Activated CD8-positive, alpha-beta memory T cell treated with anti-CD3 and anti-CD28 coated beads for 36 hours (primary cell): Measurements from ENCODE around the gene SHC3. TPM values are rescaled to one million over a fixed set of nuclear protein-coding genes. Genes with fewer than 3 reads are reported as not detected.

Source experiments
- CTCF ChIA-PET: fragments of 350-600 bp; sonication (Branson Sonifier 250); formaldehyde crosslinking; loops from one replicate; lab custom pipeline; 2021; ENCODE audit warnings: antibody characterized with exemption; lab: Charles Lee
- POLR2A ChIA-PET: fragments of 350-600 bp; sonication (Branson Sonifier 250); formaldehyde crosslinking; loops from one replicate; lab custom pipeline; 2021; ENCODE audit warnings: antibody characterized with exemption; lab: Charles Lee
- total RNA-seq, 2 experiments: library from RNA; stranded (reverse); gene quantifications; one replicate each; pipeline ENCODE4 v1.2.3, GENCODE V29; 2021

The SHC3 gene
- total RNA-seq, 2 experiments from 2014 or later: not detected

DNA sequence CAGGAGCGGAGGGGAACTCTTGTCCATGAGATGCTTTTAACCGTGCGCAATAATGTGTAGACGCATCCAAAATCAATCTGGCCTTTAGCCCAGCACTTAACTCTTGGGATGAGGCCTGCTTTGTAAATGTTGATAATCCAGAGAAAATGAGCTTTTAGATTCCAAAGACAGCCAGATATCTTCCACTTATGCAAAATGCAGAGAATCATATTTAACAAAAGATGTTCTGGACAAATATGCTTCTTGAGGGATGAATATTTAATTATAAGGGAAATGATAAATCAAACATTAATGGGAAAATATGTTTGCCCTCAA is 181.7 kb downstream of the SHC3 start:
- ChIA-PET POLR2A (no interaction called here), CTCF (no interaction called here)

DNA sequence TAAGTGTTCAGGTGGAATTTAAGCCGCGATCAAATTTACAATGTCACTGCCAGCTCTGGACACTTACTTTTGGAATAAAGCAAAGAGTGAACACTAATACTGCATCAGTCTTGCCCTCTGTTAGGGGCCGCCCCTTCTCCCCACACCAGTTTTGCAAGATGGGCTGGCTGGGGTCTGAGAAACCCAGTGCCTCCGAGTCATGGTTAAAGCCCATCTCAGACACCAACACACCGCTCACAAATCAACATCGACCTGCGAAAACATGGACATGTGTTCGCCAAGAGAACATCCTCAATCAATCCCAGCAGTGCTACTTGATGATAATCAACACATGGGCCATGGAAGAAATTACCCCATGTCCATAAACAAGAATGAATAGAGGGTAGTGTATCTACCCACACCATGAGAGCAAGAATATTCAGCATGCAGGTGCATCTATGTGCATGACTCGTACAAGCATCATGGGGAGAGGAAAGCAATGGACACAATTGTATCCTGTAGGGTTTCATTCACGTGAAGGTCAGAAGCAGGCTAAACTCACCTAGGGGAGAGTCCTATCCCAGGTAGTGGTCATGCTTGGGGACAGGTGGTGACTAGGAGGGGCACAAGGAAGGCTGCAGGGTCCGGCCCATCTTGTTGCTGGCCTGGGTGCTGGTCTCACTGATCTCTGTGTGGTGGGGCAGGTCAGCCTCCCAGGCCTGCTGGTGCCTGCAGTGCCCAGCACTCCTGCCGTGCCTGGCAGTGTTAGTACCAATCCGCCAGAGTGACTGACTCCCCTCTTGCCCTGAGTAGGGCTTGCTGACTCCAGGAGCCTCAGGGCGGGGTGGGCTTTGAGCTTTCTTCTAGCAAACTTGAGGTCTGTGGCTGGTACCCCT is 182.3 kb downstream of the SHC3 start:
- ChIA-PET POLR2A (no interaction called here), CTCF (no interaction called here)

DNA sequence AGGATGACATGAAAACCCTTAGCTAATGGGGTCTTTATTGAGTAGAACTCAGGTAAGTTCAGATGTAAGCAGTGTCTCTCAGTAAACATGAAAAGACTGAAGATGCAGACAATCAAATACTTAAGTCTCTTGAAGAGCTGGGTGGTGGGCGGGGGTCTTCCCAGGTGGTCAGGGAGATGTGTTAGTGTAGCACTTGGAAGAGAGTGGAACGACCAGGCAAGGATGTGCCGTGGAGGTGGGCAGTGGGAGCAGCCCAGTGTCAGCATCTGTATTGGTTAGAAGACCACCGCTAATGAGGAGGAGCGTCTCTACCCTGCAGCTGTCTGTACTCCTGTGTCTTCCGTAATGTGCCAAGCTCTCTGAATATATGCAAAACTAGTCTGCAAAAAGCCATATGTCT is 183.0 kb downstream of the SHC3 start:
- ChIA-PET CTCF (no interaction called here), POLR2A (no interaction called here)

DNA sequence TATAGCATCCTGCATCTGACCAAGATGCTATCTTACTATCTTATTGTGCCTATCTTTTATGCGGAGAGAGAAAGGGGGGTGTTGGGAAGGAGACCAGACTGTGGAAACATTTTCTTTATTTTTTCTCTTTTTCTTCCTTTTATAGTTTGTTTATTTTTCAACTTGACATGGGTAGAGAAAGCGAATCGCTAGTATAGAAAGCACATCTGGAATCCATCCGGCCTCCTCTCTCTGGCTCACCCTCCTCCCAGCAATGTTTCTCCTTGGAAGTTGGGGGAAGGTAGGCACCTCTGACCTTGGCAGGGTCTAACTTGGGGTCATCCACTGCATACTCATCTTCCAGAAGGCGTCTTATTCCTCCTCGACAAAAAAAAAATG is 183.4 kb downstream of the SHC3 start:
- ChIA-PET POLR2A (no interaction called here), CTCF (no interaction called here)

DNA sequence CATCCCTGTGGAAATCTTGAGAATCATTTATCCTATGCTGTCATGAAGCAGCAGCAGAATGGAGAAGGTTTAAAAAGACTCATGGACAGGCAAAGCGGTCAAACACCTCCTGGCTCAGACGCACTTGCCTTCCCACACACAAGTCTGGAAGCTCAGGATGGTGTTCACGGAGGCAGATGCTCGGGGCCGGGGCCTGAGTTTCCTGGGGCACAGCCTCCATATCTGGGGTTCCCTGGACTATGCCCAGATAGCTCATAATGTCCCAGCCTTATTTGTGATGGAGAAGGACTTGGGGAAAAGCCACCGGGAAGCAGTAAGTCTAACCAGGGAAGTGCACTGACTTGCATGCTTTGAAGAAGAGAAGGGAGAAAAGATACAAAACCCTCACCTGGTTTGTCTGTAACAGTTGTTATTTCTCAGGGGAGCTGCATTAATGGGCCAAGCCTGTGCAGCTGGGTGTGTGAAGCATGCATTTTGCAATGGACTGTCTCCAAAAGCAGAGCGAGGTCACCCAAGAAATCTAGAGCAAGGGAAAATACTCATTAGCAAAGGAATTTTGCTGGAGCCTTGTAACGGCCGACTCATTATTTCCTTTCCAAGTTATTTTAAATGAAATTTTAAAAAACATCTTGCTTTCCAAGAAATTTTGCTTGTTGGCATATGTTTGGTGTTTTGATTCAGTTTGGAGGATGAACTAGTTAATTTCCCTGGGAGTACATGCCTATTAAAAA is 184.0 kb downstream of the SHC3 start:
- ChIA-PET POLR2A (no interaction called here), CTCF (no interaction called here)

DNA sequence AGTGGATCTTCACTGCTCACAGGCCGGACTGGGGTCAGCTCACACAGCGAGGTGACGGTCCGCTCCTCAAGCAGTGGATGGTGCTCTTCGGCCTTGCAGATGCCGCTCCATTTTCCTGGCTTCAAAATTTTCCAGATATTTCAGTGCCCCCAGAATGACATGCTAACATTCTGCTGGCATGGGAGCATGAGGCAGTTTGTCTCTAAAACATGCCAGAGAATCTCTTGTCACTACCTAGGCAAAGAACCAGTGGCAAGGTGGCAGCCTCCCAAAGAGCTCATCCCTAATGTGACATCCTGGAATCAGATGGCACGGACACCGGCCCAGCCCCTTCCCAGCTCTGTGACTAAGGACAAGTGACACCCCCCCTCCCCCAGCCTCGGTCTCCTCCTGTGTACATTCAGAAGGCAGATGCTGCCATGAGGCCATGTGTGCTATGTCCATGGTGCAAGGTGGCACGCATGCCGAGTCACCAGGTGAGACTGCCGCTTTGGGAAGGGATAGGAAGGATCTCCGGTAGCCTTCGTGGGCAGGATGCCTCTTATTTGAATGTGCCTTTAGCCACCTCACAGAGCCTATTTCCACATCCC is 184.7 kb downstream of the SHC3 start:
- CTCF ChIA-PET: no interaction called here
- POLR2A ChIA-PET: no interaction called here

DNA sequence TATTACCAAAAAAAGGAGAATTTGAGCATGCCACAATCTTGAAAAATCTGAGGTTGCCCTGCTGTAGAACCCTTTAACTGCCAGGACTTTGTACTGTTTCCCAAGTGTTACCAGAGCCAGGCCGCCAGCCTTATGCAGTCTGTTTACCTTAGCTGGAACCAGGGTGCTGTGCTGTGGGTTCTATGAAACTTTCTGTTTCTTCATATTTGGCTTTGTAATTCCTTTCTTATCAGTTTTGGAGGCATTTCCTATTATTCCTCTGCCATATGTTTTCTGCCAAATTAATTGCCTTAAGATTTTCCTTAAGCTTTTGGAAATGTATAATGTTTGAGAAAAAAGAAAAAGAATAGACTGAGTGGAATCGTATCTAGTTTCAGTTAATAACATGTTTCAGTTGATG is 185.3 kb downstream of the SHC3 start:
- CTCF ChIA-PET: no interaction called here

DNA sequence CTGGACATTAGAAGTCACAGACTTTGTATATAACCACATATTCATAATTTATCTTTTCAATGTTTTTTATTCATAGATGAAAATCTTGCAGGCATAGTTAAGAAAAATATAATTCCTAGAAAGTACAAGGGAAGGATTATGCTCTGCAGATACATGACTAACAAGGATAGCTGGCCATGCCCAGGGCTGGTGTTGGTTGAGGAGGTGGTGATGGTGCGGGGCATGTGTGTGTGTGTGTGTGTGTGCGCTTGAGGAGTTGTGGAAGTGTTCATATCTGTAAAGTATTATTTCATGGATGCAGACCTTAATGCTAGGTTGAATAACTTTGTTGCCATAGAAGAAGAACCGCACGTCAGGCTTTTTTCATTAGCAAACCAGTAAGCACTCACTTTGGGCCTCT is 186.1 kb downstream of the SHC3 start:
- ChIA-PET POLR2A (no interaction called here), CTCF (no interaction called here)

More for the DNA sequence above, 185.3 kb downstream of the SHC3 start:
- POLR2A ChIA-PET: no interaction called here

DNA sequence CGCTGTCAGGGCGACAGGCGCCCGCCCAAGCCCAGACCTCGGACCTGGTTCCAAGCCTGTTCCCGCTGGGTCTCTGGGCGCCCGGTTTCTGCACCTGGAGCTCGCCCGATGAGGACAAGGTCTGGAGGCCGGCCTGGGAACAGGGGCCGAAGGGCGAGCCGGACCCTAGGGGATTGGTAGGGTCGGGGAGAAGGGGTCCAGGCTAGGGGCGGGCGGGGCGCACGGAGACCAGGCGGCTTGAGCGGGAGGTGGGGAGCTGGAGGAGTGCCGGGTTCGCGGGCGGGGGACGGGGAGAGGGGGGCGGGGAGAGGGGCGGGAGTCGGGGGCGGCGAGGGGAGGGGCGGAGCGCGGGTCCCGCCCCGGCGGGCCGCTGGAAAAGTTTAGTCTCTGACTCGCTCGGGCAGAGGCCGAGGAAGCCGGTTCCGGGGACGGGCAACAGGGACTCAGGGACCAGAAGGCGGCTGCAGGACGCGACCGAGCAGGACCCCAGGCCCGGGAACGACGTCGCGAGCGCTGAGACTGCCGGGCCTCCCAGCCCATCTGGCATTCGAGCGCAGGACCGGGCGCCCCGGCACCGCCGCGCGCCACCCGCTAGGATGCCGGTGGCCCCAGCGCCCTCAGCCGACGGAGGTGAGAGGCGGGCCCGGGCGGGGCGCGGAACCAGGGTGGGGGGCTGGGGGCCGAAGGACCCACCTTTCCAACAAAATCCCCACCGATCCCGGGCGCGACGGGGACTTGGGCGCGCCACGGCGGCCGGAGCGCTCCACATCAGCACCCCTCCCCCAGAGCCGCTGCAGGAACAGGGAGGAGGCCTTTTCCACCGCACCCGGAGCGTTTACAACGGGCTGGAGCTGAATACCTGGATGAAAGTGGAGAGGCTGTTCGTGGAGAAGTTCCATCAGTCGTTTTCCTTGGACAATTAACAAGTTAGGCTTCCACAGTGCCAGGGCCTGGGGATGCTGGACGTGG is 187.3 kb downstream of the SHC3 start, which contains the start of gene S1PR3:
Gene S1PR3 (plus strand): TSS at position 403 of the 969 bp plus-strand sequence. CDS start 9,733 bp downstream, outside the sequence.
- ChIA-PET CTCF (no interaction called here), POLR2A (no interaction called here)

DNA sequence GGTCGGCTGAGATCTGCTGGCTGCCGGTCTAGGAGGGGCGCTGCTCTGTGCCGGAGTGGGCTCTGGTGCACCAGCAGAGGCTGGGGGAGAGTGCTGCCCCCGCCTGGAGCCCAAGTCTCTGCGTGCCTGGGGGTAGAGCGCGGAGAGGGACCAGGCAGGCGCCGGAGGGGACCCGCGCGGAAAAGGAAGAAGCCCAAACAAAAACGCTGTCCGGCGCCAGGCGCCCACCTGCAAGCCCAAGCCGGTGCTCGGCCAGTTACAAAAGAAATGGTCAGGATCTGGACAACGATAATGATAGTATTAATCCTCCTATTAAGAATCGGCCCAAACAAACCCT is 187.9 kb downstream of the SHC3 start:
- ChIA-PET CTCF (no interaction called here), POLR2A (no interaction called here)

DNA sequence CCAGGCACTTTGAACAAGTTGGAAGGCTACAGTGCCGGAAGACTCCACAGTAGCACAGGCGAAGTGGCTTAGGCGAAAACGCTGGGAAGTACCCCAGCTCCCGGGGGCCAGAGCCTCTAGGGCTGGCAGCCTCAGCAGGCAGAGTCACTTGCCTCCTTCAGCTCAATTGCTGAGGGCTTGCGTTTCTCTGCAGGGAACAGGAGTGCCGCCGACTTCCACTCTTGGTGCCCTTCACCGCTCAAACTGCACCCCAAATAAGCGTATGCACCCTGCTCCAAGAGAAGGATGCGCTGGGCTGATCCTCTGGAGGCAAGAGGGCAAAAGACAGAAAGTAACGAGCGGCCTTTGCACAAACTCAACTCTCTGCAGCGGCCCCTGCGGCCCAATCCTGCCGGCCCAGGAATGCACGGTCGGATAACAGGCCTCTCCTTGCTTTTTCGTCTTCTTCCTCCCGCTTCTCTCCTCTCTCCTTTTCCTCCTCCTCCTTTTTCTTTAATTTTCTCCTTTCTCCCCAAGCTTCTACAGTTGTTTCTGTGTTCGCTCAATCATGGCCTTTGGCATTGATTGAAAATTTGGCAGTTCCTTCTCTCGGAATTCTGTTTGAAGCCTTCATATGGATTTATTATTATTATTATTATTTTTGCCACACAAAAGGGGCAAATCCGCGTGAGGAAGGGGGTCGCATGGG is 188.4 kb downstream of the SHC3 start:
- POLR2A ChIA-PET: no interaction called here
- CTCF ChIA-PET: no interaction called here

DNA sequence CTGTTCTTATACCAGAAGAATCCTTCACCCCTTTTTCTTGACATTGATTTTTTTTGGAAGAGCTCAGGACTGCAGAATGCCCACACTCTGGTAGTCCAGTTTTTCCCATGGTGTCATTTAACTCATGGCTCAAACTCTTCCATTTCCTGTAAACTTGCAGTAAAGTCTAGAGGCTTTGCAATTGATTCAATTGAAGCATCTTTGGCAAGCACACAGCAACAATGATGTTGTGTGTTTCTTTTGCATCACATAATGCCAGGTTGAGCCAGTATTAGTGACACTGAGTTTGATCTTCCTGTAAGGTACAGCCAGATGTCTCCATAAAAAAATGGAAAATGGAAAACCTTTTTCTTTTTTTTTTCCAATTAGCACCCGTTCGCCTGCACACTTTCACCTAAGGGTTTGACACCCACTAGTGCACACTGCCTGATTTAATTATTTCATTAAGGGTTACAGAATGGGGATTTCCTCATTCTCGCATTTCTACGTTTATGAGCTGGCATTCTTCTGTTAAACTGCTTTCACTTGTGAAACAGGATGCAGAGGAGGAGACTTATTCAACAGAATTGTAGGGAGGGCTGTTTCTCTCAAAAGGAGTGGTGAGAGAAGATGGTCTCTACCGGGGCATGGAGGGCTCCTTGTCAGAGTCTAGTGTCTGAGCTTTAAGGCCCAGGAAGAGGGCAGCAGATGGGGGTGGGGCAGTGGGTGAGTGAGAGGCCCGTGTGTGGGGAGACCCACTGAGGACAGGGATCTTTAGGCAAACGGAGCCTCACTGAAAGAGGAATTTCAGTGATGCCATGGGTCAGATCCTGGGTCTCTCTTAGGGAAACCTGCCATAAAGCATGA is 189.6 kb downstream of the SHC3 start:
- POLR2A ChIA-PET: no interaction called here
- CTCF ChIA-PET: no interaction called here

DNA sequence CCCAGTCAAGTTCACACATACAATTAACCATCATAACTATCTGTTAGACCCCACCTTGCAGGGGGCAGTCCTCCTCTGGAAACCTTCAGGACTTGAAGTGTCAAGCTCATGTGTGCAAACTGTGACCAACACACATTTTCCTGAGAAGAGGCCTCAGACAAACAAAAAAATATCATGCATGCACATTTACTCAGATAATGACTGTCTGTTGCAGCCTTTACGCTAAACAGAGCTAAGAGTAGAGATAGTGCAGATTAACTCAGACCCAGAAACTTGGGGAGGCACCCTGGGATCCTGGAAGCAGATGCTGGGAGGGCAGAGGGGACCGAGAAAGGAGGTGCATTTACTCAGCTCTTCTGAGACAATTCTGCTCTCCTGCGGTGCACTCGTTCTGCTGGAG is 191.0 kb downstream of the SHC3 start:
- ChIA-PET POLR2A (interaction anchor here (0.5 kb wide), 1 partner anchor 142 kb away, joined by 5 read pairs; no protein-coding TSS in a partner anchor), CTCF (no interaction called here)

DNA sequence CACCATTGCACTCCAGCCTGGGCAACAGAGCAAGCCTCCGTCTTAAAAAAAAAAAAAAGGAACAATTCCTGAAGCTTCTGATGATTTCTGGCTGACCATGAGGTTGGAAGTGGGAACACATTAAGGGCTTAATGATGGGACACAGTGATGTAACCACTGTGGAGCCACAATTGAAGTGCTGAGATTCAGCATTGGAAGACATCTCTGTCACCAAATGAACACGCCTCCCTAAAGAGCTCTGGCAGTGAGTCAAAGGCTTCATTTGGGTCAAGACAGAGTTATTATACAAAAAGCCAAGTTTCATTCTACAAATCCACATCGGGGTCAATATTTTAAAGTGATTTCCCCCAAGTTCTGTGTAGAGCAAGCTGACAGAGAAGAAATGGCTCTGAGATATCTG is 191.8 kb downstream of the SHC3 start:
- ChIA-PET CTCF (interaction anchor here (0.8 to 1.4 kb wide), 2 partner anchors 14 to 910 kb away, joined by 3 to 4 read pairs; no protein-coding TSS in a partner anchor), POLR2A (no interaction called here)

DNA sequence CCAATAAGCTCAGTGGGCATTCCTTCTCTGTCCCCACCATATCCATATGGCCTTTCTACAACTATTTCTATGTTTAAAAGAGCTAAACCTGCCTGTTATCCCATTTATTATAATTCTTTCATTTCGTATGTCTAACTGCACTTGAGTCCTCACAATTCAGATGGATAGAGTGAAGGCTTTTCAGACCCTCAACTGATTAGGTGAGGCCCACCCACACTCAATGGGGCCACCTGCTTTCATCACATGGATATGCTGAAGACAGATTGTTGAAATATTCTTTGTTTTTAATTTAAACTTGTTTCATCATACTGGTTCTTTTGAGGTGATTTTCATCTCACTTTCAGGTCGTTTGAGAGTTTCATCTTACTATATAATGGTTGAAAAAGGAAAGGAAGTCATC is 193.0 kb downstream of the SHC3 start:
- CTCF ChIA-PET: no interaction called here
- POLR2A ChIA-PET: no interaction called here

DNA sequence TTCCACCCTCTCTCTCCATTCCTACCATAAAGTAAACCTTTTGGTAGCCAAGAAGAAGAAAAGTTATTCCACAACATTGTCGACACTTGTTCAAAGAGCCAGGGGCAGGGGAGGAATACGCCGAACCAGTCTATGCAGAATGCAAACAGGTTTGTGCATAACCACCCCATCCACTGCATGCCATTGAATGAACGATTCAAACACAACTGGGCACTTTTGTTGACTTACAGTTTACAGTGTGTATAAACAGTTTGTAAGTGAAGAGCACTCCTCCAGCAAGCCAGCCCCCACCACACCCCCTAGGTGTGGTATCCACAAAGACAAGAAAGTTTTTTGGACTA is 194.1 kb downstream of the SHC3 start:
- ChIA-PET POLR2A (no interaction called here), CTCF (no interaction called here)

DNA sequence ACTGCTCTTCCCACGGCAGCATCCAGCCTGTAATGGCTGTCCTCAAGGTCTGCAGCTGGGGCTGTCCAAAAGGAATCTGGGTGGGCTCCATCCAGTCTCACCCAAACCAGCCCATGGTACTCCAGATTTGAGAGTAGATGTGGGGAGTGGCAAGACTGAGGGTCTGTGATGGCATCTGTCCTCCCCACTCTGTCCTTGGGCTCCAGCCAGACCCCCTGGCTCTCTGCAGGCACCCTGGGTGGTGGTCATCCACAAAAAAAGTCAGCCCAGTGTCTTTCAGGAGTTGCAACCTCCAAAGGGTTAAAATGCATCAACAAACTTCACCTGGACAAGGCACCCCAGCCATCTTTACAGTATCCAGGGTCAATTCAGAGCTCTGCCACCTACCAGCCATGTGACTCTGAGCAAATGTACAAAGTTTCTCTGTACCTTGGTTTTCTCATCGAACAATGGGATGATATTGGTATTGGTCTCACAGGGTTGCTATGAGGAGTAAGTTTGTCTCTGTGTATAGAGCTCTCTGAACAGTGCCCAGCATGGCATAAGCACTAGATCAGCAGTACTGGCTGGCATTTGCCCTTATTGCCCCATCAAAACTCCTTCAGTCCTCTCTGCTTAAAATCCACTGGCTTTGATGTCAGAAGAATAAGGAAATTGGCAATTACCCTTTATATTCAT is 194.6 kb downstream of the SHC3 start:
- ChIA-PET POLR2A (no interaction called here), CTCF (no interaction called here)

DNA sequence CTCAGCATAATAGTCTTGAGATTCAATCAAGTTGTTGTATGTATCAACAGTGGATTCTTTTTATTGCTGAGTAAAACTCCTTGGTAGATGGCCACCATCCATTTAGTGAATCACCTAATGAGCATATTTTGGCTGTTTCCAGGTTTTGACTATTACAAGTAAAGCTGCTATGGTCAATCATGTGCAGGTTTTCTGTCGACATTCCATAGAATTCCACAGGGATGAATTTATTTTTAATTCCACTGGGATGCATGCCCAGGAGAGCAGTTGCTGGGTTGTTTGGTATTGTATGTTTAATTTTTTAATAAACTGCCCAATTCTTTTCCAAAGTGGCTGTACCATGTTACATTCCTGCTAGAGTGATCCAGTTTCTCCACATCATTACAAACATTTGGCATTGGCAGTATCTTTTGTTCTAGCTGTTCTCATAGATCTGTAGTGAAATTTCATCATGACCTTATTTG is 197.8 kb downstream of the SHC3 start:
- CTCF ChIA-PET: no interaction called here
- POLR2A ChIA-PET: no interaction called here
